DMS114 treated with DMSO at 0.1 percent for 48 hours (cell line): ENCODE measurements around the gene PRKAG2.

Source experiments
- DNase-seq: peaks from one replicate; lab custom pipeline; 2025; ENCODE audit not compliant: unreplicated experiment; lab: John Stamatoyannopoulos, UW

The PRKAG2 gene

GRCh38 chr7:151821226-151821625, 55.7 kb downstream of the PRKAG2 start:
- DNase-seq = no peak

DNA sequence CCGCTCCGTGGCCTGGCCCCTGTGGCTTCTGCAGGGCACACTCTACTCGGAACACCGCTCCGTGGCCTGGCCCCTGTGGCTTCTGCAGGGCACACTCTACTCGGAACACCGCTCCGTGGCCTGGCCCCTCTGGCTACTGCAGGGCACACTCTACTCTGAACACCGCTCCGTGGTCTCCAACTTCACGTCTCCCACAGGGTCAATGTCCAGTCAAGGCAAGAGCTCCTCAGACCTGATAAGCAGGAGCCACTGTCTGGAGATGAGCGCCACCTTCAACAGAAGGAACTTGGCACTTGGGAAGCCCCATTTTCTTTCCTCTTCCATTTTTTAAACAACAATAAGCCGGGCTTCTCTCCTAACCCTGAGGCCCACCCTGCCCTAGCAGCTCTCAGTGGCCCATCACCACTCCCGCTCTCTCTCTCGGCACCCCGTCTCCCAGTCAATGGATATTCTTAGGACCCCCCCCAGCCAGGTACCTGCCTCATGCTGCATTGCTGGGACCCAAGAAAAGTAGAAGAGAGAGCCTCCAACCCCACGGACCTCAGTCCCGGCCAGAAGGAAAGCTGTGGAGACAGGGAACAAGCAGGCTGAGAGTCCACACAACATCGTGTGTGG, 56.3 kb downstream of the PRKAG2 start:
- no peak for DNase-seq

DNA sequence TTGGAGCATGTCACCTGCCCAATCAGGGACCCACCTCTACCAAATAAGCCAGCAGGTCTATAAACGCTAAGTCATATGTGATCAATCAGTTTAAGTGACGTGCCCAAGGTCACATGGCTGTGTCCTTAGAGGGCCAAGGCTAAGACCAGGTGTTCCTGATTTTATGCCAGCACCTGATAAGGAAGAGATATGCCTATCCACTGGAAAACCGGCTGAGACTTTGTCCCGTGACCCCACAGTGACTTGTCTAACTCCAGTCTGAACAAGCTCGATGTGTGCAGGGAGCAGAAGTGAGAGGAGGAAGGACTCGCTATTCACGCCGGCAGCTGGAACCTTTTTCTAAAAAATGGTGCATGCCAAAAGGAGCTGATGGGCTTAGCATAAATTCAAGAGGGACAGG, 57.0 kb downstream of the PRKAG2 start:
- DNase-seq = no peak

GRCh38 chr7:151818674-151819519, 58.0 kb downstream of the PRKAG2 start:
- DNase-seq = no peak

DNA sequence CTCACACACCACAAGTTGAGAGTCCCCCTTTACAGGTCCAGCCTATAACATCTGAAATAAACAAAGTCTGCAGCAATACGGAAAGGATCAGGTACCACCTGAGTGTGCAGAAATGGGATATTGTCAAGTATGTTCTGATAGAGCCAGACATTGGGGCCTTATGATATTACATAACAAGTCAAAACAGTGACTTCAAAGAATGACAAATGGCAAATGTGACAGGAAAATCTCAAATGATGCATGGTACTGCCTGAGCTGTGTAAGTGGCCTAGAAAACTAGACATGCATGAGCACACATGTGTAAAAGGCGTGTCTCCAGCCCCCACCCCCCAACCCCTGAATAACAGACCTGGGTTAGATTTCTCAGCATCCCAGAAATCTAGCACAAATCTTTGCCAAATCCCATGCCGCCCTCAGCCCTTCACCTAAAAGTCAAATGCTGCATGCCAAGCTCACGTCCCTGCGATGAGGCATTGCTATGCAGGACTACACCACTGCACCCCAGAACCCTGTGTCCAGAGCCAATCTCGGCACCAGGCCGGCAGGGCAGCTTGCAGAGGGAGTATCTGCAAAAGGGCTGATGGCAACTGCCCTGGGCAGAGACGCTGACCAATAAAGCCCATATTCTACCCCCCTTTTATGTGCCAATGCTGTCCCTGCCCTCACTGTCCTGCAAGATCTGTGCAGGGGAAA, 58.8 kb downstream of the PRKAG2 start:
- DNase-seq = no peak

- no peak for DNase-seq
Measured at GRCh38 chr7:151817315-151817690, 59.6 kb downstream of the PRKAG2 start.

GRCh38 chr7:151816562-151817314, 60.2 kb downstream of the PRKAG2 start:
- no peak for DNase-seq

GRCh38 chr7:151815419-151815818, 61.5 kb downstream of the PRKAG2 start:
- no peak for DNase-seq

GRCh38 chr7:151814400-151815009, 62.4 kb downstream of the PRKAG2 start:
- no peak for DNase-seq

DNA sequence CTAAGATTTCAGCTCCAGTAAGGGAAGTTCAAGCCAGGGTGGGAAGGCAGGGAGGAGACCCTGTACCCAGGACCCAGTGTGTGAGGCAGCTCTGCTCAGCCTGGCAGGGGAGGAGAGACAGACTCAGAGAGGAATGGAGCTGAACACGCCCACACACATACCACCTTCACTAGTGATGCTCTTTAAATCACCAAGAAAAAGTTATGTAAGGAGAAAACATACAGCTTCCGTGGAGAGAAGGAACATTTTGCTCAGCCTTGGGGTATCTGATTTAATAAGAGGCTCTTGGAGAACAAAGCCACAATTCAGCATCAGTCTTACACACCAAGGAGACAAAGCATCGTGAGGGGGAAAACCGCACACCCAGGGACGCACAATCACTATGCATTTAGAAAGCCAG, 62.9 kb downstream of the PRKAG2 start:
- no peak for DNase-seq

GRCh38 chr7:151813445-151813844, 63.5 kb downstream of the PRKAG2 start:
- no peak for DNase-seq

GRCh38 chr7:151812967-151813366, 63.9 kb downstream of the PRKAG2 start:
- no peak for DNase-seq

GRCh38 chr7:151810441-151811232, 66.3 kb downstream of the PRKAG2 start:
- no peak for DNase-seq

DNA sequence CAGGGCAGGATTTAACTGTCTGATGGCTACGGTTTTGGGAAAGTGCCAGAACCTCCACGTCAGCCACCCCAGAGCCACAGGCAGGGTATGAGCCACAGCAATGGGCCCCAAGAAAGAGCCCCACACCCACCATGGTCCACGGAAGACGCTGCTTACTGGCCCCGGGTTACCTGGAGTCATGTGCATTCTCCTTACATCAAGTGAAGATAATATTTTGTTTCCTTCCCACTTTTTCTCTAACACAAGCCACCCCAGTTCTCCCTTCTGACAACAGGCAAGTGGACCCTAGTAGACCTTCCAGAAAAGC, 67.1 kb downstream of the PRKAG2 start:
- DNase-seq = no peak

DNA sequence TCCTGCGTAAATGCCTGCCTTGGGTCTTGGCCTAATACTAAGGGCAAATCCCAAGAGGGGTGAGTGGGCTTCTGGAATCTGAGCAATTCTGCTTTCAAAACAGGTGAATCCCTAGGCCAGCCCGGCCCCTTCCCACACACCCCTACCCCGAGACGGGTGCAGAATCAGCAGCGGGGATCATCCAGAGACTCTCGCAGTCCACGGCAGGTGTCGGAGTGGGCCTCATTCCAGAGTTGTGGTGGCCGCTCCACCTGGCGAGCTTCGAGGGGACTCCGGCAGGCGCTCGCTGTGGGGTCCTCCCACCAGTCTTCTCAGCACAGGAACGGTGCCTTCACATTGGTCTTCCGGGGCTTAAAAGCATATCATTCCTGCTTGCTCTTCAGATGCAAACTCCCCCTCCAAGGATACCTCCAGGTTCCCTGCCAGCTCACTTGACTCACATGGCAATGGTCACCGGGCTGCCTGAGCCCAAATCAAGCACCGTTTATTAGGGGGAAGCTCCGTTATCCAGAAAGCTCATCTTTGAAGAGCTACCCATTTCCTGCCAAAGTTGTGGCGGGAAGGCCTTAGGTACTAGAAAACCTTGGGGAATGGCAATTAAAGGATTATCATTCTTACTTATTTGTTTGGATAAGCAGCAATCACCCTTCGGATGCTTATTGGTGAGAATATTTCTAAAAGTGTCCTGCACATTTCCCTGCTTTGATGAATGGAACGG, 67.6 kb downstream of the PRKAG2 start:
- no peak for DNase-seq

GRCh38 chr7:151808400-151809145, 68.3 kb downstream of the PRKAG2 start:
- DNase-seq = no peak

- DNase-seq = no peak
Measured at GRCh38 chr7:151807846-151808245, 69.1 kb downstream of the PRKAG2 start.

GRCh38 chr7:151806952-151807775, 69.8 kb downstream of the PRKAG2 start:
- DNase-seq = no peak
